Measurements from ENCODE around the gene WEE2. TPM values are rescaled to one million over a fixed set of nuclear protein-coding genes. Genes with fewer than 3 reads are reported as not detected.
"Not testable (repeated sequence)": the region's sequence is repeated elsewhere in the genome, so short reads cannot be mapped to it uniquely, and the experiment has no call there.

Gene WEE2
- polyA plus RNA-seq, 1 donor = 0.09 TPM

DNA sequence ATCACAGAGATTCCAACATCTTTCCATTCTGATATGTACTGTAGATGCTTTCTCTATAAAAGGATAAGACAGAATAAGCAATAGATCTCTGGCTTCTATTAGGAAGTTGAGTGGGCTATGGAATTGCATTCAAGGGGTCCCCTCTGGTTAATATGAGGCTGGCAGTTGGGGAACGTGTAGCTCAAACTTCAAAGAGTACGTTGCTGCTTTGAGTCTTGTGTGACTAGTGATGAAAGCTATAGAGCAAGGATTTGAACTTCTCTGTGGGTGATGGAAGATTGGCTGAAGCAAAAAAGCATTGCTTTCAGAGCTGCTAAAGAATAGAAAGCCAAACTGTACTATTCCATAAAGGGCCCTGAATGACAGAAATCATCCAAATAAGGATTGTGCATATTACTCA lies 6.4 kb downstream of the WEE2 start:
- no peak for DNase-seq (ENCODE audit: low read depth)

DNA sequence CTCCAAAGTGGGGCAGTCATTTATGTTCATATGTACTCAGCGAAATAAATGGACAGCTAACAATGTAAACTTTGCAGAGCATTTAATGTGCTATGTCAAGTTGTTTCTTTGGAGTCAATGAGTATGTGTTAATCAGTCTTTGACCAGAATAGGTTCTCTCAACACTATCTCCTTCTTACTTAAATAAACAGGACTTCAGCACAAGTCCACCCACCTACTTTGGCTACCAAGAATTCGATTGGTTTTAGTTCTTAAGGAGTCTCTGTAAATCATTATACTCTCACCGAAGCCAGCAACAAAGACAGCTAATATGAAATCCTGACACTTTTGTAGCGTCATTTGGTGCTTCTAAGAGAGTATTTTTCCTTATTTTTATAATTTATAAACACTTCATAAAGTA lies 6.9 kb downstream of the WEE2 start:
- DNase-seq (ENCODE audit: low read depth) = no peak

DNA sequence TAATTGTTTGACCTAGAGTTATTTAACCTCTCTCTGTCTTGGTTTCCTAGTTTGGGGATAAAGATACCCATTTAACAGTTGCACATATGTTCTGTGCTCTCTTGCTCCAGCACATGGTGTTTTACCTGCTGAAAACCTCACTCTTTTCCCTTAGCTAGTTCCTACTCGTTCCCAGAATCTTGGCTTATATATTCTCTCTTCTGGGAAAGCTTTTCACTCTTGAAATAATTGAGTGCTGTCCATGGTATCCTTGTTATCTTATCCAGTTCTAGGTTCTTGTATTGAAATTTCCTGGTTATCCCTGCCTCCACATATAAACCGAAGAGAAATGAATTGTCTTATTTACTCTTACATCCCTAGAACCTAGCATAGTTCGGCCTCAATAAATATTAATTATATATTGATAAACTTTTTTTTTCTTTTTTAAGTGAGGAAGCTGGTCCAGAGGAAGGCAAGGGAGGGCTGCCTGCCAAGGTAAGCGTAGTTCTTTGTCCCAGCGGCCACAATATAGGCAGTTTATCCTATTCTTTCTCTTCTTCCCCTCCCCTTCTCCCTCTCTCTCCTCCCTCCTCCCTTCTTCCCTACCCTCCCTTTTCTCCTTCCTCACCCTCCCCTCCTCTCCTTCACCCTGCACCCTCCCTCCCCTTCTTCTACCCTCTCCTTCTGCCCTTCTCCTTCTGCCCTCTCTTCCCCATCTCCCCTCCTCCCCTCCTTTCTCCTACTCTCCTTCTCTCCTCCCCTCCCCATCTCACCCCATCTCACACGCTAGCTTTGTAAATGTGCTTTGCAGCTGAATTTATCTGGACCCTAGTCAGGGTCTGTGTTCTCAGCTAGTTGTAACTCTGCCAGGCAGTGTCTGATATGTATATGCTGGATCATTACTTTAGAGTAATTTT lies 7.9 kb downstream of the WEE2 start:
- DNase-seq (ENCODE audit: low read depth) = no peak

DNA sequence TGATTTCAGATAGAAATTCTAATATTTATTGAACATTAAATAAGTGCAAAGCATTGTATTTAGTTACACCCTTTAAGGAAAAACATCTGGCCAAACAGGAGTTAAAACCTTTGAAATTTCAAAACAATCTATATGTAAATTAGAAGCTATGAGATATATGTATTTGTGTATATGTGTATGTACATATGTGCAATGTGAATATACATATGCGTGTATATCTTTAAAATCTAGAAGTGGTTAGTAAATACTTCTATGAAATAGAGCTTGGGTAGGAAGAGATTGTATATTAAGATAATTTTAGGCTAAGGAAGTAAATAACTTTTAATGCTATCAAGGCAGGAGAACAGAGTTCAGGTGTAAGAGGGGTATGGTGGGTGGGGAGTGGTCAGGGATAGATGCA lies 9.3 kb downstream of the WEE2 start:
- DNase-seq (ENCODE audit: low read depth) = no peak

DNA sequence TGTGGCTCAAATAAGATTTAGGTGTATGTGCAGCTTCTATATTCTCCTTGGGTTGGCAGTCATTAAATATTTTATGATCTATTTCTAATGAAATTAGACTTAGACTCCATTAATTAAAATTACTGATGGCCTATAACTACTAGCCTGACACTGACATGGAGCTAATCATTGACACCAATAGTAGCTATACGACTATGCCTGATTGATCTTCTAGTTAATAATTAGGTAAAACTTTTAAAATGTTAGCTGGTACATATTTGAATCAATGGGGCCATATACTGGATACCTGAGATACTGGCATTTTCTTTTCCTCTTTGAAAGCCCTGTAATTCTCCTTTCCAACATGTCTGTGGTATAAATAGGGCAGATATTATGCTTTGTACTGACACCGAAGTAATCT lies 14.4 kb downstream of the WEE2 start:
- no peak for DNase-seq (ENCODE audit: low read depth)

DNA sequence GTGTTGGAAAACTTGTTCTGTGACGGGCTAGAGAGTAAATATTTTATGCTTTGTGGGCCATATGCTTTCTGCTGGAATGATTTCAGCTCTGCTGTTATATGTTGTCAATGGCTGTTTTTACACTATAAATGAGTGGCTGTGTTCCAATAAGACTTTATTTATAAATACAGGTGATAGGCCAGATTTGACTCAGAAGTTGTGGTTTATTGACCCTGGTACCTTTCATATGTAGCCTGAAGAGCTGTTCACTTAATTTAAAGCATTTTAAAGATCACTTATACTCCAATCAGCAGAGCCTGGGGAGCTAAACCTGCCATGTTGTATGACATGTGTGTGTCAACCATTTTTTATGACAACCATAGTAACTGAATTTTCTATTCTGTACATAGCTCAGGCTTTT lies 20.9 kb downstream of the WEE2 start:
- DNase-seq (ENCODE audit: low read depth) = no peak

DNA sequence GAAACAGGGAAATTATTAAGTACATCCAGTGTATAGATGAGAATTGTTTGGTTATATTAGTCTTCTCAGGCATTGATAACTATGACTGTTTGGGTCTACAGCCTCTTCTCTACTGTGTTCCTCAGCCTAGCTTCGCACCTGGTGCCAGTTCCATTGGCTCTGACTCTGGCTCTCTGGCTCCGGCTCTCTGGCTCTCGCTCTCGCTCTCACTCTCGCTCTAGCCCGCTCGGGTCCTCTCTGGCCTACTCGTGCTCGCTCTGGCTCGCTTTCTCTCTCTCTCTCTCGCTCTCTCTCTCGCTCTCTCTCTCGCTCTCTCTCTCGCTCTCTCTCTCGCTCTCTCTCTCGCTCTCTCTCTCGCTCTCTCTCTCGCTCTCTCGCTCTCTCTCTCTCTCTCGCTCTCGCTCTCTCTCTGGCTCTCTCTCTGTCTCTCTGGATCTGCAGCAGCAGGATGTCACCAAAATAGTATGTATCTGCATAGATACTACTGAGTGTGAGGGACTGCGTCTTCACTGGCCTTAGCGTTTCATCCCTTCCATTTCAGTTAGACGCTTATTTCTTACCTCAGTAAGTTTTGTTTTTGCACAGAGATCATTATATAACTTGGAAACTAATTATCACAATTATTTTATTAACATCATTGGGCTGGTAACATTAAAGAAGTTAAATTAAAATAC lies 23.5 kb downstream of the WEE2 start:
- DNase-seq (ENCODE audit: low read depth) = no peak

DNA sequence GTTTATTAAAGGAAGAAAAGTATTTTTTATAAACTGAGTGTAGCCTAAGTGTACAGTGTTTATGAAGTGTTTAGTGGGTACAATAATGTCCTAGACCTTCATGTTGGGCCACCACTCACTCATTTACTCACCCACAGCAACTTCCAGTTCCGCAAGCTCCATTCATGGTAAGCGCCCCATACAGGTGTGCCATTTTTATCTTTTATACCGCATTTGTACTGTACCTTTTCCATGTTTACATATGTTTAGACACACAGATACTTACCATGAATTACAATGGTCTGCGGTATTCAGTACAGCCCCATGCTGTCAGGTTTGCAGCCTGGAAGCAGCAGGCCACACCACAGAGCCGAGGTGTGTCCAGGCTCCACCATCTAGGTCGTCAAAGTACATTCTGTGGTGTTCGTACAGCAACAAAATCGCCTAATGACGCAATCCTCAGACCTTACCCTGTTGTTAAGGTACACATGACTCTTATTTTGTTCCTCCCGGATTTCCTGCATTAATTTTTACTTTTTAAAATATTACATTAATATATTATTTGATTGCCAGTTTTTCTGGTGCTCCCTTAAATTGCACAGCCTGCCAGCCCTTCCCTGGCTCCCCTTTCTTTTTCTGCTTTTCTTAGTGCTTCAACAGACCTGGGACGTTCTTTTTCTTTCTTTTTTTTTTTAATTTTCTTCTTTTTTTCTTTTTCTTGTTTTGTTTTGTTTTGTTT lies 29.1 kb downstream of the WEE2 start:
- DNase-seq (ENCODE audit: low read depth) = no peak

DNA sequence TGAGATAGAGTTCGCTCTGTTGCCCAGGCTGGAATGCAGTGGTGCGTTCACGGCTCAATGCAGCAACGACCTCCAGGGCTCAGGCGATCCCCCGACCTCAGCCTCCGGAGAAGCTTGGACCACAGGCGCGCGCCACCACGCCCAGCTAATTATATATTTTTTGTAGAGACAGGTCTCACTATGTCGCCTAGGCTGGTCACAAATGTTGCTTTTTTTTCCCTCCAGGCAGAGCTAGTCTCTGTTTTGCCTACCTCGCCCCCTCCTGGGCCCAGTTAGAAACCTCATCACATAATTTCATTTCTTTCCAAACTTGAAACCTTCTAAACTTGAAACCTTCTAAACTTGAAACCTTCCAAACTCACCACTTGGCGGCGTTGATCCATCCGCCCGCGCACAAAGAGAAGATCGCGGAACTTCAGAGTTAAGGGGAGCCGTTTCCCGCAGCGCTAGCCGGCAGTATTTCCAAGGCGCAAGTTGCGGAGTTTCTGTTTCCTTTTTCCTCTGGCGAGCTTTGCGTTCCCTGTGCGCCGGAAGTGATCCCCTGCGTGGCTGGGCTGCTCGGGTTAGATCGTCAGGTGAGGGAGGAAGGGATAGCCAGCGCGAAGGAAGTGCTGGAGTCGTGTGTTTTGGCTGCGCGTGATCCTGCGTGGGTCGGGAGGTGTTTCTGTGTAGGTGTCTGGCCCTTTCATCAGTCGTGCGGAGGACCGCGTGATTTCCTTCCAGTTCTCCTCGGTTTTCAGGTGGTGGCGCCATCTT lies 29.9 kb downstream of the WEE2 start, which contains the start of gene SSBP1:
SSBP1 (plus strand) TSS at position 523 of the 756 bp plus-strand sequence. CDS start 809 bp downstream, outside the sequence.
- DNase-seq (ENCODE audit: low read depth) = peak; percentile 92

DNA sequence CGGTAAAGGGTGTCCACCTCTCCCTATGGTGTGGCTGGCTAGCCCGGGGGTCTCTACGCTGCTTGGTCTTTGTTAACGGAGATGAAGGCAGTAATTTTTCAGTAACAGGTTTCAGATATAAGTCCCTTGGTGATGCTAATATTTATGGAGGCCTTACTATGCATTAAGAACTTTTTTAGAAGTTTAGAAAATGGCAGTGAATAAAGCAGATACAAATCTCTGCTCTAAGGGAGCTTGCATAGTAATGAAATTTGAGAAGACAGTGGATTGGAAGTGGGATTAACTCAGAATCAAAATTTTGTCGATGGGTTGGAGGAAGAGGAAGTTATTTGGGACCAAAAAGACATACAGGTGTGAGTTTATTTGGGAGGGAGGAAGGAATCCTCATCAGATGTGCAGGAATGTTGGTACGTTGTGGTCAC lies 30.4 kb downstream of the WEE2 start:
- no peak for DNase-seq (ENCODE audit: low read depth)

DNA sequence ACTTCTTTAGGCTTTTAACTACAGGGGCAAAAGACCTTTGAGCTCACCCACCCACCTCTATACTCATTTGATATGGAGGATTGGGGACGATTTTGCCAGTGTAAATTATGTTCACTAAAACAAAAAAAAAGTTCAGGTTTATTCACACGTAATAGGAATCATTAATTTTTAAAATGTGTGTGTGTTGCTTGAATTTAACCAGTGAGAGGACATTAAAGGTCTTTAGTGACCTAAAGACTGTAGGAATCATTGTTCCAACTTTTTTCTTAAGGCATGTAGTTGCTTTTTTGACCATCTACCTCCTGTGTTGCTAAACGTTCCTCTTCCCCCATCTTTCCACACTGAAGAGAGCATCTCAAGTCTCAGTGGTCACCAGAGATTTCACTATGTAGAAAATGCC lies 31.1 kb downstream of the WEE2 start:
- DNase-seq (ENCODE audit: low read depth) = no peak

DNA sequence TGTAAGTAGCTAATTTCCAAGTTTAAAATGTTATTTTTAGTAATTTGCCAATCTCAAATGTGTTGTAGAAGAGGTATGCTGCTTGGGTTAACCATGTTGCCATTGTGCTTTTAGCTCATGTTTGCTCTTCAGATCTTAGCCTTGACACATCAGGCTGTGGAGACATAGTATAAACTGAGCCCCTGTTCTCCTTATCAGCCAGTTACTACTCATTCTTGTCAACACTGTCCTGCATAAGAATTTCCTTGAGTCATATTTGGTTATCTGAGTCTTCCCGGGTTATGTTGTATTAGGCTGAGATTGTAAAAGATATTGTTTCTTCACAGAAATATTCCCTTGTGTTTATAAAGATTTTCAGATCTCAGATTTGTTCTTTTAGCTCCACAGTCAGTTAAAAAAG lies 34.1 kb downstream of the WEE2 start:
- no peak for DNase-seq (ENCODE audit: low read depth)

DNA sequence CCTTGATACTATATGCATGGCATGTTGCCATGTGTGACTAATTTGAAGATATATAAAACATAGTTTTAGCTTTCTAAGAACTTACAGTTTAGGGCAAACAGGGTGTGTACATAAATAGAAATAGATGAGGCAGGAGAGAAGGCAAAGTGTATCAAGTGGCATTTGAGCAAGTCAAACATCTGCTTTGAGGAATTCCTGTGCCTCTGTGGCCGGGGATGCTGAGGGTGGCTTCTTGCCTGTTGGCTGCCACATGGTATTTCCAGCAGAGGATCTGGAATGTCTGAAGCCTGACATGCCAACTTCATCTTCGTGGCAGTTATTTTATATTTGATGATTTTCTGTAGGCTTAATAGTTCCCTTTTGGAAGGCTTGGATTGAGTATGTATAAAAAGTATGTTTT lies 36.0 kb downstream of the WEE2 start:
- DNase-seq (ENCODE audit: low read depth) = no peak

DNA sequence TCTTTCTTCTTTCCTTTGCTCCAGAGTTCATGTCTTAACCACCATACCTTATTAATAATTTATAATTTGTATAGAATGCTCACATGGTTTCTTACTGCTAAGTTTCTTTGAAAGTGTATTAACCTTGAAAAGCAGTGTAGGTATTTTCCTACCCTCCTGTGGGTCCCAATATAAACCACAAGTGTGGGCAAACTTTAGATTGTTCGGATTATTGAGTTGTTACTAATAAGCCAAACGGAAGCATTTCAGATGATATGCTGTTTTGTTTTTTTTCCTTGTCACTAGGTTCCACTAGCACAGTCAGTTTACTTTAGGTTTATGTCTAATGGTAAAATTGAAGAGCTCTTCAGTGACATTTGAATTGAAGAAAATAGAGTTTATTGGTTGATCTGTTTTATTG lies 40.2 kb downstream of the WEE2 start:
- DNase-seq (ENCODE audit: low read depth) = no peak

DNA sequence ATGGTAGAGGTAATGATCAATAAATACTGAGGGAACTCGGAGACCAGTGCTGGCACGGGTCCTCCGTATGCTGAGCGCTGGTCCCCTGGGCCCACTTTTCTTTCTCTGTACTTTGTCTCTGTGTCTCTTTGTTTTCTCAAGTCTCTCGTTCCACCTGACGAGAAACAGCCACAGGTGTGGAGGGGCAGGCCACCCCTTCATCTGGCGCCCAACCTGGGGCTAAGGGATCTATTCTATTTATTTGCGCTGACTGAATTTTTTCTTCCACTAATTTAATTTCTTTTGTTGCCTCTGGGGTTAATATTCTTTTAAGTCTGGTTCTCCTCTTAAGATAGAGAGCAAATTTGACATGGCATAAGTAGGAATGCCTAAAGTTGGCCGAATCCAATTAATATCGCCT lies 43.8 kb downstream of the WEE2 start:
- not testable (repeated sequence) for DNase-seq (ENCODE audit: low read depth)

DNA sequence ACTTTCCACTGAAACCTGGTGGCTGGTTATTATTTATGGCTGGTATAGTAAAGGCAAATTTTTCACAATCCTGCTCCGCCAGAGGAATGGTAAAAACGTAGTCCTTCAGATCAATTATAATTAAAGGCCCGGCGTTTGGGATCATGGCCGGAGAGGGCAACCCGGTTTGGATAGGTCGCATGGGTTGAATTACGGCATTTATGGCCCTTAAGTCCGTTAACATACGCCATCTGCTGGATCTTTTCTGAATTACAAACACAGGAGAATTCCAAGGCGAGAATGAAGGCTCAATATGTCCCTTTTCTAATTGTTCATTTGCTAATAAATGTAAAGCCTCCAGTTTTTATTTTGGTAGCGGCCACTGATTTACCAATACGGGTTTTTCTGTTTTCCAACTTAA lies 44.5 kb downstream of the WEE2 start:
- DNase-seq (ENCODE audit: low read depth) = no peak

DNA sequence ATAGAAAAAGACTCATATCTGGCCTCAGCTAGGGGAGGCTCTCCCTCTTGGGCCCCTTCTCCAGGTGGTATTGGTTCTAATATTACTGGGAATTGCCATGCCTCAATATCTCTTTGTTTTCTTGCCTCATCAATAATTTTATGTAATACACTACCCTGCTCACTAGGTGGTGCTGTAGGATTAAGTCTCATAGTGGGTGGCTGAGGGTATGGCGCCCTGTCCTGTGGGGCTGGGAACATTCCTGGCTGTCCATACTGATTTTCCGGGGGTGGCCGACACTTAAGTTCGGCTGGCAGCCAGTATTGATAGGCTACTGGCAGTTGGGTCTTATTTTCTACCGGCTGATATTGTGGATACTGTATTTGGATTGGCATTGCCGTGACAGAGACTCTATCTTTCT lies 46.8 kb downstream of the WEE2 start:
- DNase-seq (ENCODE audit: low read depth) = no peak

DNA sequence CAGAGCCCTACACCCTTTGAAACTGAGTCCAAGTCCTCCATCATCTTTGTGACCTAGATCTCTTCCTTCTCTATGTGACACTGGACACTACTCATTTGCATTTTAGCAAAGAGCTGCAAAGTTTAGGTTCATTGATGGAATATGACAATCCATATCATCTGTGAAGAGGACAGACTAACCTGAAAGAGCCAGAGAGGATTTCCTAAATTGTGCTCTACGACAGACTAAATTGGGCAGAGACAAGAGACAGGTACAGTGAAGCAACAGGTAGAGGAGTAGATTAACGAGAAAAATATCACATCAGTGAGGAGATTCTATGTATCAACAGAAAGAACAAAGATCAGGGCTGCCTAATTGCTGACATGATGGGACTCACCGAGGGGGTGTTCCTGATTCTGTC lies 55.6 kb downstream of the WEE2 start, which contains the start of gene TAS2R3:
TAS2R3 (plus strand) TSS at position 301 of the 400 bp plus-strand sequence; CDS start at position 363, 62 bp downstream.
- DNase-seq (ENCODE audit: low read depth) = no peak

DNA sequence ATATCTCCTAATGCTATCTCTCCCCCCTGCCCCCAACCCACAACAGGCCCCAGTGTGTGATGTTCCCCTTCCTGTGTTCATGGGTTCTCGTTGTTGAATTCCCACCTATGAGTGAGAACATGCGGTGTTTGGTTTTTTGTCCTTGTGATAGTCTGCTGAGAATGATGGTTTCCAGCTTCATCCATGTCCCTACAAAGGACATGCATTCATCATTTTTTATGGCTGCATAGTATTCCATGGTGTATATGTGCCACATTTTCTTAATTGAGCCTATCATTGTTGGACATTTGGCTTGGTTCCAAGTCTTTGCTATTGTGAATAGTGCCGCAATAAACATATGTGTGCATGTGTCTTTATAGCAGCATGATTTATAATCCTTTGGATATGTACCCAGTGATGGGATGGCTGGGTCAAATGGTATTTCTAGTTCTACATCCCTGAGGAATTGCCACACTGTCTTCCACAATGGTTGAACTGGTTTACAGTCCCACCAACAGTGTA lies 62.0 kb downstream of the WEE2 start:
- not testable (repeated sequence) for DNase-seq (ENCODE audit: low read depth)

DNA sequence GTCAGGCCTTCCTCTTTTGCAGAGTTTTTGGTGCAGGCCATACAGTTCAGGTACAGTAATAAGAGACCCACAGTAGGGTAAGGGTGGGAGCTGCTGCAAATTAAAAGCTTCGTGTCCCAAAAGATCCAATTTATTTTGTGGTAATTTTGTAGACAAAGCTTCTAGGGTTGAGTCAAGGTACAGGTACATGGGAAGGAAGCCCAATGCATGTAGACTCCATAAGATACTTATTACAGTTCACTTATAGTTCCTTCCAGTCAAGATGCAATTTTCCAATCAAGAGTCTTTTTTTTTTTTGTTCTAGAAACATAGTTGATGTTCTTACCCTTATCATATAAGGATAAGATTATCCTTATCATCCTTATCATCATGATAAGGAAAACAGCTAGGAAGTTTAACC lies 68.2 kb downstream of the WEE2 start, which contains the start of gene TAS2R4:
TAS2R4 (plus strand) TSS at position 301 of the 400 bp plus-strand sequence. CDS start 1,815 bp downstream, outside the sequence.
- DNase-seq (ENCODE audit: low read depth) = no peak
